ENCODE data around the gene TMTC1. TPM values are rescaled to one million over a fixed set of nuclear protein-coding genes. Genes with fewer than 3 reads are reported as not detected.
"Not testable (repeated sequence)": the region's sequence is repeated elsewhere in the genome, so short reads cannot be mapped to it uniquely, and the experiment has no call there.

The TMTC1 gene
- total RNA-seq, 1 experiment from 2014 or later = 136 TPM

- no peak for DNase-seq (ENCODE audit: low read depth)
Measured at GRCh38 chr12:29574500-29574899, 209.2 kb downstream of the TMTC1 start.

GRCh38 chr12:29572938-29573337, 210.8 kb downstream of the TMTC1 start:
- no peak for DNase-seq (ENCODE audit: low read depth)

GRCh38 chr12:29572464-29572863, 211.3 kb downstream of the TMTC1 start:
- no peak for DNase-seq (ENCODE audit: low read depth)

DNA sequence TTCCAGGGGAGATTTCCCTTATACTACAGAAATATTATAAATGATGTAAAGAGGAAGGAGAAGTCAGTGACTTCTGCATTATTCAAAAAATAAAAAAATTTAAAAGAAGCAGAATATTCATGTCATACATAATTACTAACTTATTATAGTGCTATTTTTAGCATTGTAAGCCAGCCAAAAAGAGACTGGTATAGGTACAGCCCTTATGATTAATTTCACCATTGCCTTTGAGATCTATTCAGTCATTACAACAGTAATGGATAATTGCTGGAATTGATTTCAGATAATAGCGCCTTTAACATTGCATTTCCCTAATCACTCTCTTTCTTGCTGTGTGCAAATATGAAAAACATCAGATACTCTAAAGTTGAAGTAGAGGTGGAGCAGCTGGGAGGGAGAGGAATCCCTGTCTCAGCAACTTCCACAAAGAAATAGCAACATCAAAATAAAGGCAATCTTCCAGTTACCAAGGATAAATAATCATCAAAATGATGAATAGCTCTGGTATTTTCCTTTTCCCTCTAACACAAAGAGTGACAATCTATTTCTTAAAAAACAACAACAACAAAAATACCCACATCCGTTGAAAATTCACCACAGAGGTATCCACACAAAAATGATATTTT, 214.5 kb downstream of the TMTC1 start:
- peak; percentile 84 for DNase-seq (ENCODE audit: low read depth)

DNA sequence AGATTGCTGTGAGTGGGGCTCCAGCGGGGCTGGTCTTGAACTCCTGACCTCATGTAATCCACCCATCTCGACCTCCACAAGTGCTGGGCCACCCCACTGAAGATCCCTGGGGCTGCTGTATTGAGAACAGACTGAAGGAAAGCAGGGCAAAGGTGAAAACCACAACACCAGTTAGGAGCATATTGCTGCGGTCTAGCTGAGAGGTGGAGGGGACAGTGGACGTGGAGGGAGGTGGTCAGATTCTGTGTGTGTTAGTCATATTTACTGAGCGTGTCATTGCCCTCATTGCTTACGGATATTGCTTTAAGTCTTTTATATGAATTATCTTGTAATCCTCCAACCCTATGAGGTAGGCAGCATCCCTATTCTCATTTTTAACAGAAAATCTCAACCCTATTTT, 217.3 kb downstream of the TMTC1 start:
- peak; percentile 75 for DNase-seq (ENCODE audit: low read depth)

DNA sequence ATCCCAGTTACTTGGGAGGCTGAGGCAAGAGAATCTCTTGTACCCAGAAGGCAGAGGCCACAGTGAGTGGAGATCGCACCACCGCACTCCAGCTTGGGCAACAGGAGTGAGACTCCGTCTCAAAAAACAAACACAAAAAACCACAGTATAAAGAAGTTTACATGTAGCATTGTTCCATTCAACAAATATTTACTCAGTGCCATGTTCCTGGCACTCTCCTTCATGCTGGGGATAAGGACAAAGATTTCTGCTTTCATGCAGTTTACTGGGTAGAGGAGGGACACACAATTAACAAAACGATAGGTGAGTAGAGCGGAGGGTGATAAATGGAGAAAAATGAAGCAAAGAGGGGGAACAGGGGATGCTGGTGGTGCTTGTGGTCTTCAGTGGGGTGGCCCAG, 218.0 kb downstream of the TMTC1 start:
- no peak for DNase-seq (ENCODE audit: low read depth)

DNA sequence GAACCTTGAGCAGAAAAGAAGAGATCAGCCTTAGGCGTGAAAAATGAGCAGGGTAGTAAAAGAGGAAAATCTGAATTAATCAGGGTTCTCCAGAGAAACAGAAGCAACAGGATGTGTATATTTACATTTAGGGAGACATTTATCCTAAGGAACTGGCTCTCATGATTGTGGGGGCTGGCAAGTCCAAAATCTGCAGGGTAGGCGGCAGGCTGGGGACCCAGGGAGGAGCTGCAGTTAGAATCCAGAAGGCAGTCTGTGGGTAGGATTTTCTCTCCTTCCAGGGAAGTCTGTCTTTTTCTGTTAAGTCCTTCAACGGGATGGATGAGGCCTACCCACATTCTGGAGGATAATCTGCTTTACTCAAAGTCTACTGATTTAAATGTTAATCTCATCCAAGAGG, 218.8 kb downstream of the TMTC1 start:
- DNase-seq (ENCODE audit: low read depth) = no peak

- no peak for DNase-seq (ENCODE audit: low read depth)
Measured at GRCh38 chr12:29563636-29564035, 220.1 kb downstream of the TMTC1 start.

GRCh38 chr12:29563071-29563470, 220.7 kb downstream of the TMTC1 start:
- DNase-seq (ENCODE audit: low read depth) = no peak

DNA sequence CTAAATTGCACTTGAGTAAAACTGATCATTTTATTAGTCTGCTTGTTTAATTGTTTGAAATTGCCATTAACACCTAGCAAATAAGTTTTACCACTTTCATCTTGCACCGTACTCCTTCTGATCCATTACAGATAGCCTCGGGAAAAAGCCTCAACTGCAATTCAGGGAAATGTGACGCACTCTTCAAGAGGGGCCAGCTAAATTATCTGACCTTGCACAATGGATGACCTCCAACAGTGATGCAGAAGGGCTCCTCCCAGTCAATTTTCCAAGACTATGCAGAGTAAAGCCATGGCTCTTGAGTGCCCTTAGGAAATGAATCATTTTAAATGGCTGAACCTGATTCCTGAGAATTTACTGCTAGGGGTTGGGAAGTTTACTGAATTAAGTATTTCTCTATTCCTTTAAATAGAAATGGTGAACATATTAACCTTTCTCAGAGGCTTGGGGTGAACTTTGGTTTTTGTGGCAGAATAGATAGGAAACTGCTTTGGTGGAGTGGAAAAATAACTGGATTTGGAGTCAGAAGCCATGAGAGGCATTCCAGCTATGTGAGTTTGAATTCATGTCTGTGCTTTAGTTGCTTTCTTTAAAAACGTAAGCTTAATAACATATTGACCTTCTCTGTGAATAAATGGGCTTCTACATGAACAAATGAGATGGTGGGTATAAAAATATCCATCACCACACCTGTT, 221.5 kb downstream of the TMTC1 start:
- DNase-seq (ENCODE audit: low read depth) = peak; percentile 77

DNA sequence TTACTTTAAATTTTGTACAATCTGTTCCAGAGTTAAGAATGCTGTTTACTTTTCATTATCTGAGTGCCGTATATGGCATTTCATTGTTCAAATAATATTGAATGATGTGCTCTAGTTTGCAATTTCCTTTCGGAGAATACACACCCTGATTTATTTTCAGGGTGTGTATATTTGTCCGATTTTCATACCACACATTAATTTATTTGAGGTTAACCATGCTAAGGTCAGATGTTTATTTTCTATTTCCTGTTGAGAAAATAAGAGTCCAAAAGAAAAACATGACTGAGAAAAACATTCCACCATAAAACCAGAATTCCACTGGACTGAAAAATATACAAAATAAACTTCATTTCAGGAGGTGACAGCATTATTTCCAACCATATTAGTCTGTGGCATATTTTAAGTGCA, 222.1 kb downstream of the TMTC1 start:
- peak; percentile 17 for DNase-seq (ENCODE audit: low read depth)

DNA sequence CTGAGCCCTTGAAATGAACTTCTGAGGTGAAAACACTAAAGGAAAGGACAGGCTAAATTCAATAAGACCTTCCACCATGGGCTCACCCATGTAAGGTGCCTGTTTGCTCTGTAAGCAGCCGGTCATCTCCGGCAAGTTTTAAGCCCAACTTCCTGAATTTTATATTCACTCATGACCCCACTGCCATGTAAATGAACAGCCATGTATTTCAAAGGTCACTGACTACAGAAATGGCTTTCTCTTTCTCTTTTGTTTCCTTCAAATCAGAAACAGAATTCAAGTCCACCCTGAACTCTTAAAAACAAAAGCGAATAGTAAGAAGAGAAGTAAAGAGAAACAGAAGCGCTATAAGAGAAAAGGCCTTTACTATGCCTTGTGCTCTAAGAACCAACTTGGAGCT, 224.5 kb downstream of the TMTC1 start:
- DNase-seq (ENCODE audit: low read depth) = no peak

GRCh38 chr12:29556363-29556762, 227.4 kb downstream of the TMTC1 start:
- DNase-seq (ENCODE audit: low read depth) = no peak

- not testable (repeated sequence) for DNase-seq (ENCODE audit: low read depth)
Measured at GRCh38 chr12:29555451-29555850, 228.3 kb downstream of the TMTC1 start.

DNA sequence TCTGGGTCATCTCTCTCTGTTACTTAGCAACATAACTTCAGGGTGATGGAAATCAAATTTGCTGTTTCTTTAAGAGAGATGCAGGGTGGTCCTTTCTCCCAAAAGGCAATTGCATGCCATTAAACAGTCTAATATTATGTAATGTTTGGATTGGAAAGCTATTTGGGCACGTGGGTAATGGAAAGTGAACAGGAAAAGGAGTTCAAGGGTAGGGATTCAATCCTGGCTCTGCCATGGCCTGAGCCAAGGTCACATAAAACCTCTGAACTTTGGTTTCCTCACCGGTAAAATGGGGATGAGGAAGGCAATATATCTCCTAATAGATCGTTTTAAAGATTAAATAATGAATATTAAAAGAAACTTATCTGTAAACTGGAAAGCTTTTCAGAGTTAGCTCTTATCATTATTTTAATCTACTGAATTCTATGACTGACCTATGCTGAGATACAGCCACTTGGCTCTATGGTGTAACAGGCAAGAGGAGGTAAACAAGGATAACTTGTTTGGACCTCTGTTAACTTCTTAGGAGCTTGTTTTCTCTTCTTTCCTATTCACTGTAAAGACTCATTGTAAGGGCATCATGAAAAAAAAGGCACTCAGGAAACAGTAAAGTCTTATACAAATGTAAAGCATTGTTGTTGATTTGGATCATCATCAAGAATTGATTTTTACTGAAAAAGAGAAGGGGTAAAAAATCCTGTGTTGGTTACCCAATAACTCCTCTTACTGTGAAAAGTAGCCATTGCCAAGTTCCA, 230.6 kb downstream of the TMTC1 start:
- DNase-seq (ENCODE audit: low read depth) = no peak

GRCh38 chr12:29552324-29552927, 231.3 kb downstream of the TMTC1 start:
- peak; percentile 53 for DNase-seq (ENCODE audit: low read depth)

GRCh38 chr12:29551812-29552211, 231.9 kb downstream of the TMTC1 start:
- no peak for DNase-seq (ENCODE audit: low read depth)

- peak; percentile 98 for DNase-seq (ENCODE audit: low read depth)
Measured at GRCh38 chr12:29547864-29548263, 235.9 kb downstream of the TMTC1 start.

DNA sequence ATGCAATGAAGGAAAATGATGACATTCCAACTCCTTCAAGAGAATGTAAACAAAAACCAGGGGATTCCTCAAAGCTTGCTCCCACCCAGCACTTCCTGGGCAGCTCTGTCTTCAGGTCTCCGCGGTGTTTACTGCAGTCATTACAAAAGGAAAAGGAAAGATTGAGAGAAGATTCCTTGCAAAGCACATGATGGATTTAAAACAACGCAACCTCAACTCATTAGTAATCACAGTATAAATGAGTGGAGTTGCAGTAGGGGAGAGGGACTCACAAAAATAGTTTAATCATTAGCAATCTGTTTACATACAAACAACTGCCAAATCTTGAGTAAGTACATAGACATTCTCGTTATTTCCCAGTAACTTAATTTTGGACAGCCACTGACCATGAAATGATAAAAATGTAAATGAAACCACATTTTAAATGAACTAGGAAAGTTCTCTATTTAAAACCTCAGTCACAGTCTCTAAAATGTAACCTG, 236.6 kb downstream of the TMTC1 start:
- DNase-seq (ENCODE audit: low read depth) = peak; percentile 46

GRCh38 chr12:29546000-29546399, 237.7 kb downstream of the TMTC1 start:
- DNase-seq (ENCODE audit: low read depth) = peak; percentile 60

DNA sequence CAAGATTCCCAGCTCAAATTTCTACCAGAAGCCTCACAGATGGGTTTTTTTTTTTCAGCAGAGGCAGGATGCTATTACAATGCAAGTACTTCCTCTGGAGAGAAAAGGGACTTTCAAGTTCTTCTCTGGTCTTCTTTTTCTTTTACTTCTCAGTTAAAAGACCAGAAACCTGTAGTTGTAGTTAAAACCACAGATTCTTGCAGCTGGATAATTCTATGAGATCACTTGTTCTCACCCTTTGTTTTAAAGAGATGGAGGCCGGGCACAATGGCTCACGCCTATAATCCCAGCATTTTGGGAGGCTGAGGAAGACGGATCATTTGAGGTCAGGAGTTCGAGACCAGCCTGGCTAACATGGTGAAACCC, 238.7 kb downstream of the TMTC1 start:
- no peak for DNase-seq (ENCODE audit: low read depth)

GRCh38 chr12:29544428-29545101, 239.2 kb downstream of the TMTC1 start:
- no peak for DNase-seq (ENCODE audit: low read depth)

Measured in LHCN-M2 (cell line).